IPS DF 4.7 (cell line): Measurements from ENCODE around the gene MAST1.
"Not testable (repeated sequence)": the region's sequence is repeated elsewhere in the genome, so short reads cannot be mapped to it uniquely, and the experiment has no call there.

Experiments
- DNase-seq: peaks from one replicate; pipeline ENCODE4 v3.0.0-alpha.2; 2013; ENCODE audit warnings: low spot score; ENCODE audit errors: extremely low read depth

Gene MAST1

DNA sequence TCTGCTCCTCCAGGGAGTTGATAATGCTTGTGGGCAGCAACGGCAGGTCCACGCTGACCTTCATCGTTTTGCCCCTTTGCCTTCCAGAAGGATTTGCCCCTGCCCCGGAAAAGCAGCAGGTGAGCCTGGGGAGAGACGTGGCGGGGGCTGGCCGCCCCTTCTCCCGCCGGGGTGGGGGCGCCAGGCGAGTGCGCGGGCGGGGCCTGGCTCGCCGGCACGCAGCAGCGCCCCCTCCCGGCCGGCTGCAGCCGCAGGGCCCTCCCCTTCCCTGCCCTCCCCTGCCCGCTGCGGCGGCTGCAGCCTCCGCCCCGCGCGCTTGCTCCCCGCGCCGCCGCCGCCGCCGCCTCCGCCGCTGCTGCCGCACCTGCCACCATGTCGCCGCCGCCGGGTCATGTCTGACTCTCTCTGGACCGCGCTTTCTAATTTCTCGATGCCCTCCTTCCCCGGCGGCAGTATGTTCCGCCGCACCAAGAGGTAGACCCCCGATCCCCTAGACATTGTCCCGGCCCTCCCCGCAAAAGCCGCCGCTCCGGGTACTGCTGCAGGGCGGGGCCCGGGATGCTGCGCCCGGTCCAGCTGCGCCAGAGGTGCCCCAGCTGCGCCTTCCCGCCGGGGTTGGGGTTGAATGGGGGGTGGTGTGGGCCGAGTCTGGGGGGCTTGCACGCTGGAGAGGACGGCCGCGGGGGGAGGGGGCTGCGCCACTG, at the start of gene MAST1:
Gene MAST1 (plus strand): TSS at position 334 of the 704 bp plus-strand sequence. CDS start 58 bp downstream, at position 392.
- DNase-seq = no peak

DNA sequence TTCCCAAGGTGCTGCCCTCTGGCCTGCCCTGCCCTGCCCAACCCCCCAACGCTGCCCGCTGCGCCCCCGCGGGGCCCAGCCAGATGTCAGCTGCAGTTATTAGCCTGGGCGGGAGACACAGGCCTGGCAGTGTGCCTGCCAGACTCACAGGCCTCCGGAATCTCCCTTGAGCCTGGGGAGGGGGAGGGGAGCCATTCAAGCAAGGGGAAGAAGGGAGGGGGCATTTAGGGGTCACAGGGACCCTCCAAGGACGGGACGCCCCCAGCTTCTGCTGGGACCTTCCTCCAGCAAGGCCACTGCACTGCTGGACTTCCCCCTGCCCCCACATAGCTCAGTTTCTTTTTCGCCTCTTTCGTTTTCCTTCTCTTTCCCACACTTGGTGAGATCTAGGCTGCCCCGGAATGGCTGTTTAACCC, 49.6 kb upstream of the MAST1 start:
- DNase-seq = no peak

DNA sequence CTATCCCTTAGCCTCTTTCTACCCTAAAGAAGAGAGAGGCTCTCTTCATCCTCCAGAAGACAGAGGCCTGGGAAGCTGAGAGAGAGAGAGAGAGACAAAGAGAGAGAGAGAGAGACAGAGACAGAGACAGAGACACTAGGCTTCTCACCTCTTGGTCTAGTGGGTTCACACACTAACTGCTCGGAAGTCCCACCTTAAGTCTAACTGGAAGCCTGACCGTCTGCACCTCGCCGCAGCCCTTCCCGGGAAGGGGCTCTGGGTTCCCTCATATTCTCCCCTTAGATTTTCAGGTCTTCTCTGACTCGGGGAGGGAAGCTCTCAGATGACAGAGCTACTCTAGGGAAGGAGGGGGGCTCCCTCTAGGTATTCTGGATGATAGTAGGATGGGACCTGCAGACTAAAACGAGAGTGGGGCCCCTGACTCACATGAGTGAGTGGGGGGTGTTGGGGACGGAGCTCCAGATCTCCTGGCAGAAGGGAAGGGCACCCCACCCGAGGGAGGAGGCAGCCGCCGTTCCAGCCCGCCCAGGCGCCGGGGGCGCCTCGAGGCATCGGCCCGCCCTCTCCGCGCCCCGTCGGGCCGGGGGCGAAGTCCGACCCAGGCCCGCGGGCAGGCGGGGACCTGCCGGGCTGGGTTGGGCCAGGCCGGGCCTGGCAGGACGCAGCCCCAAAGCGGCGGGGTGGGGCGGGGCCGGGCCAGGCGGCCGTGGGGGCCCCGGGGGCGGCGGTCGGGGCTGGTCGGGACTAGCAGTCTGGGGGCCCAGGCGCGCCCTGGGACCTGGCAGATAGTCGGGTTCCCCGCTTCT, 49.0 kb upstream of the MAST1 start:
- DNase-seq = no peak

DNA sequence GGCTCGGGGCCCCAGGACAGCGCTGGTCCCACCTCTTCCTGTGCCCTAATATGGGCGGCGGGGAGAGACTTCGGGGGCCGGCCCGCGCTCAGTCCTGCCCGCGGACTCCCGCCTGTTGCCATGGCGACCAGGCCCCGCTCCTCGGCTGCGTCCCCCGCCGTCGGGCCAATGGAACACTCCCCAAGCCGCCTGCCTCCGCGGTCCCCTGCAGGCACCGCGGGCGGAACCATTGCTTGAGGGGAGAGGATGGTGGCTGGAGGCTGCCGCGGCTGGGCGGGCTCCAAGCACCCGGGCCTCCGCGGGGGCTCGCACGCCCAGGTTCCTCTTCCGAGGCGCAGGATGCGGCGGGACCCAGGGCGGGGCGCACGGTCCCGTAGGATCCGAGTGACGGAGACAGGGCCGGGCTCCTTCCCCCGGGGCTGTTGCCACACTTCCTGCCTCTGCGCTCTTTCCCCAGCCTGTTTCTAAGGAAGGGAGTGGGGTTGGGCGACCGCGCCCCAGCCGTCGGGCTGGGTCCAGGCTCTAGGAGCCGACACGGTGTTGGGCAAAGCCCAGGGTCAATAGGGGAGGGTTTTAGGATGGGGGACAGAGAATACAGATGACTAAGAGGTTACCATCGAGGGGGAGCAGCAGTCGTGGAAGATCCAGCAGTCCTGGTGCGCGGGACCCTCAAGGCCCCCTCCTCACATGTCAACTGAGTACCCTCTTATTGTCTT, 48.3 kb upstream of the MAST1 start:
- DNase-seq = no peak

DNA sequence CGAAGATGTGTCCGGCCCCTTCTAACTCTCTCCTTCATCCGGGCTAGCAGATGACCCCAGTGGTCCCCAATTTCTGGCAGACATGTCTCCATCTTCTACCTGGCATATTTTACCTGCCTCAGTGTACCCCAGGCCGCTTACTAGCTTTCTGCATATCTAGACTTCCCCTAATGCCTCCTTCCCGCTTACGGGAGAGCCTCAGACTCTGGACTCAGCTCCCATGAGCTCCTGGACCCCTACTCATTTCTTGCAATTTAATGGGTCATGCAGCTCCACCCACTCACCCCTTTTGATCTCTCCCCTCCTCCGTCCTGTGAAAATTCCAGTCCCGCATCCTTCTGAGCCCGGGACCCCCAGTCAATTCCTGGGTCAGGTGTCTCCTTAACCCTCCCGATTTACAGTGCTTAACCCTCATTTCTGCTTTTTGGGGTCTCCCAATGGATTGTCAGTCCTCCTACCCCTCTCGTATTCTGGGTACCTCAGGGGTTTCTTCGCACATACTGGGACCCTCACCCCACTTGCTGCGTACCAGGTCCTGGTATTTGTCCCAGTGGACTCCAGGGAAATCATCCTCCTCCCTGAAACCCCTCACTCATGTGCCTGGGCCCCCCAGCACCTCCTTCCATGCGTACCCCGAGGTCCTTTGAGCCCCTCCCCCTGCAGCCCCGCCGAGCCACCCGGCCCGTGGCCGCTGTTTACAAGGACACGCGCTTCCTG, 47.5 kb upstream of the MAST1 start:
- DNase-seq = no peak

DNA sequence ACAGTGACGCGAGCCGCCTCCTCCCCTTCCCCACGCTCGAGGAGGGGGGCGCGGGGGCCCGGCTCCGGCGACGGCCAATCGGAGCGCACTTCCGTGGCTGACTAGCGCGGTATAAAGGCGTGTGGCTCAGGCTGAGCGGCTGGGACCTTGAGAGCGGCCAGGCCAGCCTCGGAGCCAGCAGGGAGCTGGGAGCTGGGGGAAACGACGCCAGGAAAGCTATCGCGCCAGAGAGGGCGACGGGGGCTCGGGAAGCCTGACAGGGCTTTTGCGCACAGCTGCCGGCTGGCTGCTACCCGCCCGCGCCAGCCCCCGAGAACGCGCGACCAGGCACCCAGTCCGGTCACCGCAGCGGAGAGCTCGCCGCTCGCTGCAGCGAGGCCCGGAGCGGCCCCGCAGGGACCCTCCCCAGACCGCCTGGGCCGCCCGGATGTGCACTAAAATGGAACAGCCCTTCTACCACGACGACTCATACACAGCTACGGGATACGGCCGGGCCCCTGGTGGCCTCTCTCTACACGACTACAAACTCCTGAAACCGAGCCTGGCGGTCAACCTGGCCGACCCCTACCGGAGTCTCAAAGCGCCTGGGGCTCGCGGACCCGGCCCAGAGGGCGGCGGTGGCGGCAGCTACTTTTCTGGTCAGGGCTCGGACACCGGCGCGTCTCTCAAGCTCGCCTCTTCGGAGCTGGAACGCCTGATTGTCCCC, 46.8 kb upstream of the MAST1 start, which contains the start of gene JUNB:
Gene JUNB (plus strand): TSS at position 142 of the 706 bp plus-strand sequence. CDS start 286 bp downstream, at position 428.
- DNase-seq = no peak

DNA sequence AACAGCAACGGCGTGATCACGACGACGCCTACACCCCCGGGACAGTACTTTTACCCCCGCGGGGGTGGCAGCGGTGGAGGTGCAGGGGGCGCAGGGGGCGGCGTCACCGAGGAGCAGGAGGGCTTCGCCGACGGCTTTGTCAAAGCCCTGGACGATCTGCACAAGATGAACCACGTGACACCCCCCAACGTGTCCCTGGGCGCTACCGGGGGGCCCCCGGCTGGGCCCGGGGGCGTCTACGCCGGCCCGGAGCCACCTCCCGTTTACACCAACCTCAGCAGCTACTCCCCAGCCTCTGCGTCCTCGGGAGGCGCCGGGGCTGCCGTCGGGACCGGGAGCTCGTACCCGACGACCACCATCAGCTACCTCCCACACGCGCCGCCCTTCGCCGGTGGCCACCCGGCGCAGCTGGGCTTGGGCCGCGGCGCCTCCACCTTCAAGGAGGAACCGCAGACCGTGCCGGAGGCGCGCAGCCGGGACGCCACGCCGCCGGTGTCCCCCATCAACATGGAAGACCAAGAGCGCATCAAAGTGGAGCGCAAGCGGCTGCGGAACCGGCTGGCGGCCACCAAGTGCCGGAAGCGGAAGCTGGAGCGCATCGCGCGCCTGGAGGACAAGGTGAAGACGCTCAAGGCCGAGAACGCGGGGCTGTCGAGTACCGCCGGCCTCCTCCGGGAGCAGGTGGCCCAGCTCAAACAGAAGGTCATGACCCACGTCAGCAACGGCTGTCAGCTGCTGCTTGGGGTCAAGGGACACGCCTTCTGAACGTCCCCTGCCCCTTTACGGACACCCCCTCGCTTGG, 46.1 kb upstream of the MAST1 start:
- no peak for DNase-seq

DNA sequence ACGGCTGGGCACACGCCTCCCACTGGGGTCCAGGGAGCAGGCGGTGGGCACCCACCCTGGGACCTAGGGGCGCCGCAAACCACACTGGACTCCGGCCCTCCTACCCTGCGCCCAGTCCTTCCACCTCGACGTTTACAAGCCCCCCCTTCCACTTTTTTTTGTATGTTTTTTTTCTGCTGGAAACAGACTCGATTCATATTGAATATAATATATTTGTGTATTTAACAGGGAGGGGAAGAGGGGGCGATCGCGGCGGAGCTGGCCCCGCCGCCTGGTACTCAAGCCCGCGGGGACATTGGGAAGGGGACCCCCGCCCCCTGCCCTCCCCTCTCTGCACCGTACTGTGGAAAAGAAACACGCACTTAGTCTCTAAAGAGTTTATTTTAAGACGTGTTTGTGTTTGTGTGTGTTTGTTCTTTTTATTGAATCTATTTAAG, 45.4 kb upstream of the MAST1 start:
- DNase-seq = no peak

DNA sequence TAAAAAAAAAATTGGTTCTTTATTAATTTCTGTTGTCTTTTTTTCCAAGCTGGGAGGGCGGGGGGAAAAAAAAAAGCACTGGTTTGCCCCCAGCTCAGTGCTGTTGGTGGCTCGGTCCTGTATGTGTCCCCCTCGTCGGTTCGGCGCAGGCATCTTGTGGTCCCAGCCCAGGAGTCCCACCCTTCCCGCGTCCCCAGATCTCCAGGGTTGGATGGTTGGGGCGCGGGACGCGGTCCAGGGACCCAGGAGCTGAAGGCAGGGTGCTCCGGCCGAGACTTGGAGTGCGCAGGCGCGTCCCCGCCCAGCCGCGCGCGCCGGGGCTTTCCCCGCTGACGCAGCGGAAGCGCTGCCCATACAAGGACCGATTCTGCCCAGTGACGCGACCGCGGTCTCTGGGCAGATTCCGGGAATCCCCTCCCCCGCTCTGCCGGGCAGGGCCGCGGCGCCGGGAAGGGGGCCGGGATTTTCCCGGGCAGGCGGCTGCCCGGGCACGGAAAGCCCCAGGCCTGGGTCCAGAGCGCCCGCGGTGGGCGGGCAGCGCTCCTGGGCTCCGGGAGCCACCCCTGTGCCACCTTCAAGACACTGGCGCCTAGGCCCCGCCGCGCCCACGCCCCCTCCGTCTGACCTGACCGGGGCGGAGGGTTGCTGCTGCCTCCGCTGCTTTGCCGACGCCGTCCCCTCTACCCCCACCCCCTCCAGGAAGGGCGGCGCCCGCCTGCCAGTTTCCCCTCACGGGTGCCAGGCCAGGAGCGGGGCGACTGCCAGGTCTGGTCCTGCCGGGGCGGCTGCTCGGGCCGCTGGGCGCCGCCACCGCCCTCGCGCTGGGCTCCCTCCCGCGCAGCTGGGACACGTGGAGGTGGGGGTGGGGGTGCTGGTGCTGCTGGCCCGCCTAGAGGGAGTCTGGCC, 44.8 kb upstream of the MAST1 start:
- no peak for DNase-seq

DNA sequence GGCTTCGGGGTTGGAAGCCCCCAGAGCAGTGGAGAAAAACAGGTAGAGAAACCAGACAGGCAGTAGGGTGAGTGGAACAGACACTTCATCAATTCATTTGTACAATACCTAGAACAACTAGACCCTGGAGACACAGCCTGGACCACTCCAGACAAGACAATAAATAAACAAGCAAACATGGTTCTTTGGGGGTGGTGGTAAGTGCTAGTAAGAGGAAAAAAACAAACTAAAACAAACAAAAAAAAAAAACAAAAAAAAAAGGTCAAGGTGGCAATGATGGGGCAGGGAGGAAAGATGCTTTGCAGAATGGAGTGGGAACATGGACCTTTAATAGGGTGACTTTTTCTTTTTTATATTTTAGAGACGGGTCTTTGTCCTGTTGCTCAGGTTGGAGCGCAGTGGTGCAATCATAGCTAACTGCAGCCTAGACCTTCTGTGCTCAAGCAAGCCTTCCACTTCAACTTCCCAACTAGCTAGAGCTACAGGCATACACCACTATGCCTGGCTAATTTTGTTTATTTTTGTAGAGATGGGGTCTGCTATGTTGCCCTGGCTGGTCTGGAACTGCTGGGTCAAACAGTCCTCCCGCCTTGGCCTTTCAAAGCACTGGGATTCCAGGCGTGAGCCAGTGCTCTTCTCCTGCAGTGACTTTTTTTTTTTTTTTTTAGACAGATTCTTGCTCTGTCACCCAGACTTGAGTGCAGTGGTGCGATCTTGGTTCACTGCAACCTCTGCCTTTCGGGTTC, 43.9 kb upstream of the MAST1 start:
- DNase-seq = no peak

DNA sequence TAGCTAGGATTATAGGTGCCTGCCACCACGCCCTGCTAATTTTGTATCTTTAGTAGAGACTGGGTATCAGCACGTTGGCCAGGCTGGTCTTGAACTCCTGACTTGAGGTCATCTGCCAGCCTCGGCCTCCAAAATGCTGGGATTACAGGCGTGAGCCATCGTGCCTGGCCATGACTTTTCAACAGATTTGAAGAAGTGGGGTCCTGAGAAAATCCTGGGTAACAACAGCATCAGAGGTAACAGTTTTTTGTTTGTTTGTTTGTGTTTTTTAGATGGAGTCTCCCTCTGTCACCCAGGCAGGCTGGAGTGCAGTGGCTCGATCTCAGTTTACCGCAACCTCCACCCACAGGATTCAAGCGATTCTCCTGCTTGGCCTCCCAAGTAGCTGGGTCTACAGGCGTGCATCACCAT, 43.3 kb upstream of the MAST1 start:
- no peak for DNase-seq

DNA sequence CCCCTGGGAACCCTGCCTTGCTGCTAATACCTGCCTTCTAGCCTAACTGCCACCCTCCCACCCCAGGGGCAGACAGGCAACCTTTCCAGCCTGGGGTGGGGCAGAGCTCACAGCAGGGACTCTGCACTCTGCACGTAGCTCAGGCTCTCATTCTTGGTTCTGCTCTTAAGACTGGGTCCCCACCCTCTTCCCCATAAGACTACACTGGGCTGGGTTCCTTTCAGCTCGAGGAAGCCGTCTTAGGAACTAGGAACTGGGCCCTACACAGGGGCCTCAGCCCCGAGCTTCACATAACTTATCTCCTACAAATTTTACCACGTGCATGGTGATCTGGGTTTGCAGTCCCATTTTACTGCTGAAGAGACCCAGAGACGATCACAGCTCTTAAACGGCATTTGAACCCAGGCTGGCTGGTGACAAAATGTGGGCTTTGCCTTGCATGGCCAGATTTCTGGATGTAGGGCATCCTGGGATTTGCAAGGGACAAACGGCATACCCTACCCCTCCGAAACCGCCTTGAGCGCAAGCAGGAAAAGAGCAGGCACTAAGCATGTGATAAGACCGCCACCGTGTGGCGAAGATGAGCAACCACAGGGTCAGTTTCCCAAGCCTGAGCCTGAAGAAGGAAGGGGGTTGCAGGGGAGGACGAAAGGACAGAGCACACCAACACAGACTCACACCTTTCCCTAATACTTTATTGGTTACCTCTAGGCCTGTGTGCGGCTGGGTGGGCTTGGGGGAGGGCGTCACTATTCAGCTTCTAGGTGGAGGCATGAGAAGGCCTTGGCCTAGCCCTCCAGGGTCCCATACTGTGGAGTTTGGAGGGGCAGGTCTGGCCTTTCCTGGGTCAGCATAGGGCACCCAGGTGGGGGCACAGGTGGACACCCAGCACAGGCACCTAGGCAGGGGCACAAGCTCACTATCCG, 41.9 kb upstream of the MAST1 start:
- DNase-seq = no peak

DNA sequence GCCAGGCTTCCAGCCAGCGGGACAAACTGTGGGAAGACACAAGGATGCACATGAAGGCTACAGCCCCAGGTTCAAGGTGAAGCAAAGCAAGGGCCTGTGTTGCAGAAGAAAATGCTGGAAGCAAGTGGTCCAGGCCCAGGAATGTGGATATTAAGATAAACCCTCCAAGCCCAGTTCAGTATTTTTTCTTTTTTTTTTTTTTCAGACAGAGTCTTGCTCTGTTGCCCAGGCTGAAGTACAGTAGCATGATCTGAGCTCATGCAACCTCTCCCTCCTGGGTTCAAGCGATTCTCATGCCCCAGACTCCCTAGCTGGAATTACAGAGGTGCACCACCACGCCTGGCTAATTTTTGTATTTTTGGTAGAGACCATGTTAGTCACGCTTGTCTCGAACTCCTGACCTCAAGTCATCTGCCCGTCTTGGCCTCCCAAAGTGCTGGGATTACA, 41.2 kb upstream of the MAST1 start:
- no peak for DNase-seq

DNA sequence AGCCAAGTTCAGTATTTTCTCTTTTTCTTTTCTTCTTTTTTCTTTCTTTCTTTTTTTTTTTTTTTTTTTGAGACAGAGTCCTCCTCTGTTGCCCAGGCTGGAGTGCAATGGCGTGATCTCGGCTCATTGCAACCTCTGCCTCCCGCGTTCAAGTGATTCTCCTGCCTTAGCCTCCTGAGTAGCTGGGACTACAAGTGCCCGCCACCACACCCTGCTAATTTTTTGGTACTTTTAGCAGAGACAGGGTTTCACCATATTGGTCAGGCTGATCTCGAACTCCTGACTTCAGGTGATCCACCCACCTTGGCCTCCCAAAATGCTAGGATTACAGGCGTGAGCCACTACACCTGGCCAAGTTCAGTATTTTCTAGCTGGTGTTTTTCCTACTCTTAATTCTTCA, 40.7 kb upstream of the MAST1 start:
- DNase-seq = not testable (repeated sequence)

DNA sequence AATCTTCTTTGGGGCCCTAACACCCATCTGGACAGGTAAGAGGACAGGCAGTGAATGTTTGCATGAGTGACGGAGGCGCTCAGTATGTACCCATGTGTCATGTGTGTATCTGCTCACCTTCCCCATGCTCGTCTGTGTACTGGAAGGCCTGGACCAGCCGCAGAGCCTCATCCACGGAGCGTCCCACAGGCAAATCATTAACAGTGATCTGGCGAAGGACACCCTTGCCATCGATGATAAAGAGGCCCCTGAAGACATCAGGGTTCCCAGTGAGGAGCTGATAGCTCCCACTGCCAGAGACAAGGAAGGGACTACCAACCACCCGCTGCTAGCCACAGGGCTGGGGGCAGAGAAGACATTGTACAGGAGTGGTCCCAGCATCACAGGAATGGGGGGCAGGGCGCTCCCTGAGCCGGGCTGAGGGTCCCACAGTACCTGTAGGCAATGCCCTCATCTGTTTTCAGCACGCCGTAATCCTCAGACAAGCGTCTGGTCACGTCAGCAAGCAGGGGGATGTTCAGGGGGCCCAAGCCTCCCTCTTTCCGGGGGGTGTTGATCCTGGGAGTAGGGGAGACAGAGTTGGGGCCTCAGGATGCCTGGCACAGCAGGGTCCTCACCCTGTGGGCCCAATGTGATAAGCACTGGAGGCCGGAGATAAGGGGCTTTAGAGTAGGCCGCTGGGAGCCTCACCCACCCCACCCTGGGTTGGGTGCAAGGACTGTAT, 38.4 kb upstream of the MAST1 start:
- no peak for DNase-seq

DNA sequence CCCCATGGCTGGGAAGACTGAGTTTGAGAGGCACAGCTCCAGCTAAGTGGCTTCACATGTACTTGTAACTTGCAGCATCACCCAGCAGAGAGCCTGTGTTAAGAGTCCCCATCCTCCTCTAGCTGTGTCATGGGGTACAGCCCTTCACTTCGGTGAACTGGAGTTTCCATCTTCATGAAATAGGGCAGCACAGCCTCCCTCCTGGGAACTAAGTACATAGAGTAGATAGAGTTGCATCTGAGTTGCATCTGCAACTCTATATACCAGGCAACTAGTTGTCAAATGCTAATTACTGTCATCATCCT, 37.9 kb upstream of the MAST1 start:
- no peak for DNase-seq
